Epithelial cell of esophagus (primary cell): ENCODE data around the gene KRTAP10-8.
"Not testable (repeated sequence)": the region's sequence is repeated elsewhere in the genome, so short reads cannot be mapped to it uniquely, and the experiment has no call there.

Experiments used
- DNase-seq: peaks from one replicate; pipeline ENCODE4 v3.0.0; 2010; ENCODE audit warnings: low read depth
- H3K4me3 ChIP-seq: 2 replicates; pipeline ENCODE4 v1.5.1; 2011; ENCODE audit warnings: mild to moderate bottlenecking, low read length, control low read depth
- CTCF ChIP-seq: IDR thresholded peaks from 2 replicates; pipeline ENCODE4 v1.5.1; 2011; ENCODE audit warnings: low read depth, mild to moderate bottlenecking, low read length, control low read depth, inconsistent platforms; ENCODE audit not compliant: insufficient read depth; ENCODE audit errors: missing control alignments

KRTAP10-8 gene

GRCh38 chr21:44653656-44654575, 42.0 kb downstream of the KRTAP10-8 start:
- TF ChIP-seq CTCF: no peak
- DNase-seq: no peak
- H3K4me3 ChIP-seq: no peak overlapping the region

DNA sequence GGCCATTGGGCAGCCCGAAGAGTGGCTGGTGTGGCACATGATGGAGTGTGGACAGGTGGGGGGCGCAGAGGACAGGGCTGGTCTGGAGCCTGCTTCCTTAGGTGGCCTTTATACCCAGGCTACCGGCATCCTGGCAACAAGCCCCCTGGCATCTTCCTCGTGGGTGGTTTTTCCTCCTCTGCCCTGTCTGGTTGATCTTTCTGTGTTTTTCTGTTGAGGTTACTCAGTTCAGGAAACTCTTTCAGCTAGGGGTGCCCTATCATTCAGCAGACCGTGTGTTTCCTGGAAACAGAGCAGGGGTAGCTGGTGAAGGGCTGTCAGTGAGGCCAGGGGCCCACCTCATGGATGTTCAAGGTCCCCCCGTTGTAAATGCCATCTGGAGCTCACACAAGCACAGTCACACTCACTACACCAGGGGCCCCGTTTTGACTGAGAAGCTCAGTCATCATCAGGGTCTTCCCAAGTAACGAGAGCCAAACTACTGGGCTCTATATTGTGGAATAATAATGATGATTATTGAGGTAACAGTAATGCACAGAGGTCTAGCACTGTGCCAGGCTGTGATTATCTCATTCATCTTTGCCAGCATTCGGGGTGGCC, 42.8 kb downstream of the KRTAP10-8 start, which contains the start of gene KRTAP12-4:
KRTAP12-4 (minus strand) TSS at position 84 of the 600 bp plus-strand sequence; CDS start at position 39, 45 bp downstream.
- no peak for TF ChIP-seq CTCF
- H3K4me3 ChIP-seq: no peak within 1 kb of the TSS
- DNase-seq: no peak

- no peak for DNase-seq
- H3K4me3 ChIP-seq: no peak overlapping the region
- no peak for TF ChIP-seq CTCF
Observed at GRCh38 chr21:44656868-44657267, 45.0 kb downstream of the KRTAP10-8 start.

GRCh38 chr21:44657635-44658540, 46.0 kb downstream of the KRTAP10-8 start, which contains the start of gene KRTAP12-3:
TSS of gene KRTAP12-3 (plus strand) at chr21:44657932. CDS start at chr21:44657980, 48 bp downstream.
- H3K4me3 ChIP-seq: no peak within 1 kb of the TSS
- no peak for DNase-seq
- no peak for TF ChIP-seq CTCF

GRCh38 chr21:44658541-44658910, 46.6 kb downstream of the KRTAP10-8 start:
- no peak for TF ChIP-seq CTCF
- no peak for DNase-seq
- H3K4me3 ChIP-seq: no peak overlapping the region

- no peak overlapping the region for H3K4me3 ChIP-seq
- no peak for DNase-seq
Observed at GRCh38 chr21:44658913-44659595, 47.2 kb downstream of the KRTAP10-8 start.

DNA sequence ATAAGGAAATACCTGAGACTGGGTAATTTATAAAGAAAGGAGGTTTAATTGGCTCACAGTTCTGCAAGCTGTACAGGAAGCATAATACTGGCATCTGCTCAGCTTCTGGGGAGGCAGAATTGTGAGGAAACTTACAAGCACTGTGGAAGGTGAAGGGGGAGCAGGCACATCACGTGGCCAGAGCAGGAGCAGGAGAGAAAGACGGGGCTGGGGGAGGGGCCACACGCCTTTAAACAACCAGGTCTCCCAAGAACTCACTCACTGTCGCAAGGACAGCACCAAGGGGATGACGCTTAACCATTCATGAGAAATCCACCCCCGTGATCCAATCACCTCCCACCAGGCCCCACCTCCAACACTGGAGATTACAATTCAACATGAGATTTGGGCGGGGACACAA, 49.7 kb downstream of the KRTAP10-8 start:
- DNase-seq, H3K4me3 ChIP-seq: not testable (repeated sequence)

More at GRCh38 chr21:44658913-44659595, 47.2 kb downstream of the KRTAP10-8 start:
- no peak for TF ChIP-seq CTCF
